Small intestine (tissue), 16 donors: ENCODE results near the gene PAN3. TPM values are rescaled to one million over a fixed set of nuclear protein-coding genes. Genes with fewer than 3 reads are reported as not detected.

ENCODE experiments used
- DNase-seq, 2 donors: peaks; one replicate each; pipeline versions ENCODE4 v3.0.0 to v3.0.0-alpha.2; 2013
- FAIRE-seq: peaks from 2 replicates; lab custom pipeline; 2012; peaks lifted over from hg19 to GRCh38; lab: Jason Lieb, UNC
- H3K27ac ChIP-seq, 3 donors: one replicate each; pipeline ENCODE4 v1.5.1; 2013; ENCODE audit warnings: low read length in 2 of 3, mild to moderate bottlenecking in 2 of 3, control low read depth in 1 of 3, inconsistent platforms in 1 of 3, low read depth in 1 of 3, moderate library complexity in 1 of 3
- H3K27me3 ChIP-seq, 3 donors: one replicate each; pipeline ENCODE4 v1.6.1; 2013; ENCODE audit warnings: low read length in 3 of 3, inconsistent platforms in 1 of 3; ENCODE audit not compliant: control insufficient read depth in 3 of 3, insufficient read depth in 3 of 3
- H3K36me3 ChIP-seq, 3 donors: one replicate each; pipeline ENCODE4 v1.6.1; 2013; ENCODE audit warnings: low read length in 3 of 3, inconsistent platforms in 1 of 3, low read depth in 1 of 3, mild to moderate bottlenecking in 1 of 3, moderate library complexity in 1 of 3; ENCODE audit not compliant: control insufficient read depth in 3 of 3, insufficient read depth in 2 of 3
- H3K4me1 ChIP-seq, 3 donors: one replicate each; pipeline ENCODE4 v1.6.1; 2013; ENCODE audit warnings: low read length in 2 of 3, inconsistent platforms in 1 of 3, low read depth in 1 of 3, mild to moderate bottlenecking in 1 of 3, moderate library complexity in 1 of 3; ENCODE audit not compliant: control insufficient read depth in 3 of 3, insufficient read depth in 2 of 3
- H3K4me3 ChIP-seq, 3 donors: one replicate each; pipeline ENCODE4 v1.5.1; 2013; ENCODE audit warnings: low read length in 3 of 3, control low read depth in 1 of 3, inconsistent platforms in 1 of 3, low read depth in 1 of 3, mild to moderate bottlenecking in 1 of 3, moderate library complexity in 1 of 3
- H3K9me3 ChIP-seq, 2 donors: one replicate each; pipeline ENCODE4 v1.6.1; 2013; ENCODE audit warnings: low read depth in 1 of 2, low read length in 1 of 2; ENCODE audit not compliant: control insufficient read depth in 2 of 2, insufficient read depth in 1 of 2
- WGBS, 3 donors: extraction: QIAGEN DNeasy Blood & Tissue Kit; methylation state at CpG; one replicate each; pipeline ENCODE4 v1.1.7; 2013; 5-methylcytosine and 5-hydroxymethylcytosine counted together
- long read RNA-seq, 10 donors: transcript quantifications; one replicate each; lab custom pipeline, GENCODE V29; 2026
- polyA plus RNA-seq, 4 donors: library from polyadenylated mRNA; stranded (reverse) in 3 of 4; unstranded in 1 of 4; fragments of 200-250 nt in 3 of 4; fragments of 120-200 nt in 1 of 4; gene quantifications; one replicate each; pipeline versions ENCODE4 v1.2.1 to v1.2.3, GENCODE V29; 2013
- donor health status: healthy with polysubstance abuse.
- donor health status: control.
- donor health status: control.
- donor health status: Bipolar disorder and iron deficiency.
- donor health status: healthy.

PAN3 gene
- polyA plus RNA-seq = 10 to 100 TPM in 2 of 4 donors, 1 to 10 TPM in 2; 7.8 to 37.4 (median 10.6) TPM
- long read RNA-seq, donor 1, partial matches to known transcripts = 54 of 55 reads
- long read RNA-seq, donor 1, other reads (novel, unspliced or antisense) = 0 of 55 reads
- long read RNA-seq, donor 2, partial matches to known transcripts = 0 of 1 reads
- long read RNA-seq, donor 2, other reads (novel, unspliced or antisense) = 0 of 1 reads
- long read RNA-seq, donor 3 = 0 reads
- long read RNA-seq, donor 4 = 0 reads
- long read RNA-seq, donor 5 = 0 reads
- long read RNA-seq, donor 6 = 0 reads
- long read RNA-seq, donor 7 = 0 reads
- long read RNA-seq, donor 8 = 0 reads
- long read RNA-seq, donor 9 = 0 reads
- long read RNA-seq, donor 10, partial matches to known transcripts = 0 of 1 reads
- long read RNA-seq, donor 10, other reads (novel, unspliced or antisense) = 0 of 1 reads

- H3K4me1 ChIP-seq = peaks cover 0 to 3% (median 0%) of the 10 kb centered on the region in 3 donors
- peak within 1 kb of the TSS; percentile 98 to 100 (median 99) for H3K27ac ChIP-seq
- WGBS, 3 donors = 0 to 1% (median 0%) methylated on average over 60 to 84 of the region's 84 CpGs
- FAIRE-seq = no peak
- H3K9me3 ChIP-seq = no peaks in the 10 kb centered on the region
- peak; percentile 89 to 98 for DNase-seq
- no peaks in the 10 kb centered on the region for H3K36me3 ChIP-seq
- H3K27me3 ChIP-seq = no peaks in the 10 kb centered on the region
- peak within 1 kb of the TSS; percentile 65 to 98 (median 98) for H3K4me3 ChIP-seq
Observed at GRCh38 chr13:28138012-28138755, at the start of gene PAN3. Gene PAN3, plus strand, starts transcription at chr13:28138545. Its CDS starts 113 bp downstream, at chr13:28138658.

- Histone ChIP-seq H3K4me3 (no peak overlapping the region), H3K27me3 (peaks cover 0 to 3% (median 0%) of the 10 kb centered on the region in 3 donors), H3K27ac (no peak overlapping the region), H3K36me3 (no peaks in the 10 kb centered on the region), H3K9me3 (no peaks in the 10 kb centered on the region), H3K4me1 (no peaks in the 10 kb centered on the region)
- DNase-seq = no peak
- 35 to 46% (median 44%) methylated on average over 1 of the region's 1 CpG for WGBS, 3 donors
- FAIRE-seq = no peak
Observed at GRCh38 chr13:28089065-28089464, 49.3 kb upstream of the PAN3 start.

GRCh38 chr13:28092431-28092830 lies 45.9 kb upstream of the PAN3 start:
- no peak for DNase-seq
- Histone ChIP-seq H3K9me3 (no peaks in the 10 kb centered on the region), H3K27me3 (peaks cover 0 to 13% (median 3%) of the 10 kb centered on the region in 3 donors), H3K4me1 (no peaks in the 10 kb centered on the region), H3K36me3 (no peaks in the 10 kb centered on the region), H3K4me3 (no peak overlapping the region), H3K27ac (no peak overlapping the region)
- WGBS, 3 donors = 38 to 55% (median 45%) methylated on average over 2 of the region's 2 CpGs
- no peak for FAIRE-seq

- DNase-seq = no peak
- no peaks in the 10 kb centered on the region for H3K4me1 ChIP-seq
- peaks cover 3 to 21% (median 7%) of the 10 kb centered on the region in 3 donors for H3K27me3 ChIP-seq
- H3K36me3 ChIP-seq = no peaks in the 10 kb centered on the region
- no peak overlapping the region for H3K27ac ChIP-seq
- FAIRE-seq = no peak
- WGBS, 3 donors = 31 to 46% (median 38%) methylated on average over 5 of the region's 5 CpGs
- peaks cover 0 to 2% of the 10 kb centered on the region in 2 donors for H3K9me3 ChIP-seq
- H3K4me3 ChIP-seq = no peak overlapping the region
Observed at GRCh38 chr13:28093881-28094280, 44.5 kb upstream of the PAN3 start.

- H3K4me3 ChIP-seq = no peak overlapping the region
- H3K27ac ChIP-seq = no peak overlapping the region
- 62 to 65% (median 64%) methylated on average over 4 of the region's 4 CpGs for WGBS, 3 donors
- H3K4me1 ChIP-seq = no peaks in the 10 kb centered on the region
- peaks cover 3 to 22% (median 8%) of the 10 kb centered on the region in 3 donors for H3K27me3 ChIP-seq
- no peaks in the 10 kb centered on the region for H3K36me3 ChIP-seq
- H3K9me3 ChIP-seq = peaks cover 0 to 2% of the 10 kb centered on the region in 2 donors
- FAIRE-seq (no peak), DNase-seq (no peak)
Observed at GRCh38 chr13:28094306-28094705, 44.0 kb upstream of the PAN3 start.

GRCh38 chr13:28097503-28097902 lies 40.8 kb upstream of the PAN3 start:
- Histone ChIP-seq H3K4me3 (no peak overlapping the region), H3K4me1 (peaks cover 0 to 2% (median 0%) of the 10 kb centered on the region in 3 donors), H3K9me3 (peaks cover 0 to 2% of the 10 kb centered on the region in 2 donors), H3K27me3 (peaks cover 15 to 45% (median 26%) of the 10 kb centered on the region in 3 donors), H3K27ac (no peak overlapping the region), H3K36me3 (no peaks in the 10 kb centered on the region)
- FAIRE-seq = no peak
- no peak for DNase-seq
- 29 to 51% (median 40%) methylated on average over 3 of the region's 3 CpGs for WGBS, 3 donors

- Histone ChIP-seq H3K27ac (no peak overlapping the region), H3K36me3 (no peaks in the 10 kb centered on the region), H3K4me3 (peak overlapping the region in 2 of 3 donors; percentile 25 to 49), H3K27me3 (peaks cover 17 to 47% (median 27%) of the 10 kb centered on the region in 3 donors), H3K9me3 (peaks cover 0 to 2% of the 10 kb centered on the region in 2 donors), H3K4me1 (peaks cover 0 to 2% (median 0%) of the 10 kb centered on the region in 3 donors)
- no peak for FAIRE-seq
- no peak for DNase-seq
- WGBS, 3 donors = 10 to 18% (median 16%) methylated on average over 35 of the region's 35 CpGs
Observed at GRCh38 chr13:28099396-28100149, 38.8 kb upstream of the PAN3 start.
